ENCODE data around the gene DDX52. TPM values are rescaled to one million over a fixed set of nuclear protein-coding genes. Genes with fewer than 3 reads are reported as not detected.

Gene DDX52
- total RNA-seq, 2 experiments from 2014 or later = 28.2 to 28.6 TPM

DNA sequence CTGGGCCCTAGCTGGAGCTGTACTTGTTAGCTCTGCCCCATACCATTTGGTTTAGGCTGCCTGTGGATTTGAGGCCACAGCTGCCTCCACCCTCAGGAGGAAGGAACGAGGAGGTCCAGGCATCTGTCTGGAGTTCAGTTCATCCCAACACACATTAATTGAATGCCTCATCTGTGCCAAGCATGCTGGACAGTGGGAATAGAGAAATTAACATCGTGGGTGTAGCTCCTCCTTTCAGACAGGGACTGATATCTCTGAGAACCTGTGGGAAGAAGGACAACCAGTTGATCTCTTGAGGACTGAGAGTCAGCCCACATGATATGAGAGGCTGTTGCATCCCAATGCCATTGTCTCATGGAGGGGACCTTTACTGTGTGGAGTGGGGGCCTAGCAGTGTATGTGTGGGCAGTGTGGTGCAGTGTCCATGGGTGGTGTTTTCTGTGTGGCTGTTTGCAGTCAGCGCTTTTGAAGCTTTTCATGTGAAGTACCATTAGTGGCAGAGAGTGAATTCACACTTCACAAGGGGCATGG lies 29.4 kb upstream of the DDX52 start:
- Mint-ChIP-seq H3K4me1 (ENCODE audit: low read depth) (peaks cover 4% of the 10 kb centered on the region), H3K9me3 (ENCODE audit: insufficient read depth) (no peaks in the 10 kb centered on the region), H3K27me3 (ENCODE audit: low read depth) (peaks cover 8% of the 10 kb centered on the region), H3K36me3 (ENCODE audit: low read depth) (no peaks in the 10 kb centered on the region), H3K4me3 (no peak overlapping the region), H3K27ac (no peak overlapping the region)
- ATAC-seq = no peak
- ChIA-PET POLR2A (no interaction called here), CTCF (interaction anchor here (1.0 to 1.2 kb wide), 2 partner anchors 10 to 14 kb away, joined by 3 read pairs; no protein-coding TSS in a partner anchor)
- DNase-seq = no peak

DNA sequence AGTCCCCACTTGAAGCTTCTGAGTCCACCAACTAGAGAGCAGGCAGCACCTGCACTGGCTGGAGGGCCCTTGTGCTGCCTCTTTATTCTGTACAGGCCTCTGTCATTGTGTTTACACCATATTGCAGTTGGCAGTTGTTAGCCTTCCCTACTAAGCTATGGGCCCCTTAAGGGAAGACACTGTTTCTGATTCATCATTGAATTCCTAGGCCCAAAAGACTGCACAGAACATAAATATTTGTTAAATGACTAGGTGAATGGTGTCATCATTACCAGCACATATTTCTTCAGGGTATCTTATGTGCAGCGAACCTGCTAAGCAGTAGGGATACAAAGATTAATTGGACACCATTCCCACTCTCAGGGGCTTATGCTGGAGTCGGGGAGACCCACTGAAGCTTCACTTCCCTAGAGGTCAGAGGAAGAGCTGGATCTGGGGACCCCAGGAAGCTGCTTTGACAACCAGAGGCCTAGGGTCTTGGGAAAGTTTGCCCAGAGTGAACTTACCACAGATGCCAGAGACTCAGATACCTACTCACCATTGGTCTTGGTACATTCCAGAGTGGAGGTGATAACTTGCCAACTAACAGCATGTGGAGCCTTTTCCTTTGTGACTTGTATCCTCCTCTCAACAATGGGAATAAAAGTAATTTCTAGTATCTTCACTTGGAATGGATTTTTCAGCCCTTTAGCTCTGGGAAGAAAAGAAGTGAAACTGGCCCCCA lies 28.7 kb upstream of the DDX52 start:
- DNase-seq = no peak
- POLR2A ChIA-PET = no interaction called here
- H3K4me1 Mint-ChIP-seq (ENCODE audit: low read depth) = peaks cover 4% of the 10 kb centered on the region
- H3K27ac Mint-ChIP-seq = no peak overlapping the region
- ATAC-seq = no peak
- no peak overlapping the region for H3K4me3 Mint-ChIP-seq
- CTCF ChIA-PET = interaction anchor here (1.0 to 1.2 kb wide), 3 partner anchors 9 to 120 kb away, joined by 3 read pairs; no protein-coding TSS in a partner anchor
- no peaks in the 10 kb centered on the region for H3K36me3 Mint-ChIP-seq (ENCODE audit: low read depth)
- H3K27me3 Mint-ChIP-seq (ENCODE audit: low read depth) = peaks cover 8% of the 10 kb centered on the region
- H3K9me3 Mint-ChIP-seq (ENCODE audit: insufficient read depth) = no peaks in the 10 kb centered on the region

DNA sequence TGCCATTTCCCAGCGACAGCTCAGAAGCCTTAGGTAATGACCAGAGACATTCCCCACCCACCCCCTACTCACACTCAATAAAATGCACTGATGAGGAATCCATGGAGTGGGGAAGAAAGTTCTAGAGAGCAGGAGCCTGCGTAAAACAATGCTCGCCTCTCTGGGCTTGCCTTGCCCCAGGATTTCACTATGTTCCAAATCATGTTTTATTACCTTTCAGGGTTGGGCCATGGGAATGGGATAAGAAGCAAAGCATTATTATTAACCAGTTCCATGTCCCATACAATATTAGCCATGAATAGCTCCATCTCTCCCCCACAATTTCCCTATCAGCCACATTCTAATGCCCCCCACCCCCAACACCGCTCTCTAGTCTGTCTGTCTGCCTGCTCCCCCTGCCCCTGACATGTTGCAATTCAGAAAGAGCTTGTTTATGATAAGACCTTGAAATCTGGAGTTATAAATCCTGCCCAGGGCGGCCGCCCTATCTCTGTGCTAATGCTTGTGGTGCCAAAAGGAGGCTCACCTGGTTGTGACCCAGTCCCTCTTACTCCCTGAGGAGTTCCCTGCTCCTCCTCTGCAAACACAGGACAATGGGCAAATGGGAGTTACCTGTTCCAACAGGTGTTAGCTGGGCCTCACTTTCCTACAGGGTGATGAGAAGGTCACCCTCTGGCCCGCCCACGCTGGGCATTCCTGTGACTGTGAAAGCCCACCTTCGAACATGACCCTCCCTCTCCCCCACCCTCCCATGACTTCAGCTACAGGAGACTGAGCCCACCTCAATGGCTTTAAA lies 28.0 kb upstream of the DDX52 start:
- H3K4me3 Mint-ChIP-seq = no peak overlapping the region
- no peaks in the 10 kb centered on the region for H3K9me3 Mint-ChIP-seq (ENCODE audit: insufficient read depth)
- CTCF ChIA-PET = interaction anchor here (1.0 kb wide), 1 partner anchor 121 kb away, joined by 3 read pairs; no protein-coding TSS in a partner anchor
- H3K36me3 Mint-ChIP-seq (ENCODE audit: low read depth) = no peaks in the 10 kb centered on the region
- POLR2A ChIA-PET = no interaction called here
- H3K4me1 Mint-ChIP-seq (ENCODE audit: low read depth) = peaks cover 1% of the 10 kb centered on the region
- peaks cover under 1% of the 10 kb centered on the region for H3K27me3 Mint-ChIP-seq (ENCODE audit: low read depth)
- DNase-seq = no peak
- ATAC-seq = no peak
- H3K27ac Mint-ChIP-seq = no peak overlapping the region

DNA sequence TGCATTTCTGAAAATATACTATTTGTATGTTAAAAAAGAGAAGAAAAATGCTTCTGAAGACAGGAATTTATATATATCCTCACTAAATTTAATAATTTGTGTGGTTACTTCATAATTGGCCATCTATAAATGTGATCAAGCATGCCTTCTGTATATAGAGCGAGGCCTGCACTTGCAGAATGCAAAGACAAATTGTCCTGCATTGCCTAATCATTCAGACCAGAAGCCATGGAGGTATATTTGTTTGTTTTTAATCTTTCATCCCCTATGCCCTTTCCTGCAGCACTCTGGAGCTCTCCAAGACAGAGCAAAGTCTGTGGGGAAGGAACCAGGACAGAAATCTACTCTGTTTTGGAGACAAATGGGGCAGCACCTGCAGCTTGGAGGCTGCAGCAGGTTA lies 23.8 kb upstream of the DDX52 start:
- ChIA-PET CTCF (no interaction called here), POLR2A (no interaction called here)
- Mint-ChIP-seq H3K9me3 (ENCODE audit: insufficient read depth) (no peaks in the 10 kb centered on the region), H3K27me3 (ENCODE audit: low read depth) (no peaks in the 10 kb centered on the region), H3K4me3 (no peak overlapping the region), H3K27ac (no peak overlapping the region), H3K36me3 (ENCODE audit: low read depth) (no peaks in the 10 kb centered on the region), H3K4me1 (ENCODE audit: low read depth) (no peaks in the 10 kb centered on the region)
- no peak for ATAC-seq
- DNase-seq = no peak

DNA sequence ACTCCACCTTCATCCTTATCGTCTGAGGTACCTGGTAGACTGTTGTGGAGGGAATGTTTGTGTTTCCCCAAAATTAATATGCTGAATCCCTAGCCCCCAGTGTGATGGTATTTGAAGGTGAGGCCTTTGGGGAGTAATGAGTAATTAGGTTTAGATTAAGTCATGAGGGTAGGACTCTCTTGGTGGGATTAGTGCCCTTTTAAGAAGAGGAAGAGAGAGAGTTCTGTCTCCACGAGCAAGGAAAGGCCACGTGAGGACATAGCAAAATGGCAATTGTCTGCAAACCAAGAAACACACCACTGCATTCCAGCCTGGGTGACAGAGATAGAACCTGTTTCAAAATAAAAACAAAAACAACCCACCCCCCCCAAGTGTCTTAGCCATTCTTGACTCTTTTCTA lies 21.0 kb upstream of the DDX52 start:
- no peak for DNase-seq
- Mint-ChIP-seq H3K4me1 (ENCODE audit: low read depth) (no peaks in the 10 kb centered on the region), H3K36me3 (ENCODE audit: low read depth) (no peaks in the 10 kb centered on the region), H3K9me3 (ENCODE audit: insufficient read depth) (no peaks in the 10 kb centered on the region), H3K27me3 (ENCODE audit: low read depth) (peaks cover 4% of the 10 kb centered on the region), H3K27ac (no peak overlapping the region), H3K4me3 (no peak overlapping the region)
- ATAC-seq = no peak
- ChIA-PET POLR2A (no interaction called here), CTCF (no interaction called here)

DNA sequence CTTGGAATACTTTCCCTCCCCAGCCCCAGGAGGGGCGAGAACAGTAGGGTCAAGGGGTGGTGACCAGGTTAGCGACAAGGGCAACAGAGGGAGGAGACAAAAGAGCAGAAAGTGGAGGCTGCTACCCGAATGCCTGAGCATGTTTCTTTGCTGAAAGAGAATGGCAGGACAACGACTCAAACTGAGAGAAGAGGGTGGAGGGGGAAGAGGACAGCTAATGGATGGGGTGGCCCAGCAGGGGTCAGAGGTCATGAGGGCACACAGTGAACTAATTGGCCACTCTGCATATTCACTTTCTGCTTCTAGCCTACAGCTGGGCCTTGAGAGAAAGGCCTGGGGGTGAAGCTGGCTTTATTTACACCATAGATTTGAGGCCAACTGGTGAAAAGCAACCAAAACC lies 19.1 kb upstream of the DDX52 start:
- ChIA-PET POLR2A (no interaction called here), CTCF (interaction anchor here (0.8 to 1.3 kb wide), 3 partner anchors 10 to 53 kb away, joined by 3 to 6 read pairs (median 4); partner anchors contain the start of gene SYNRG)
- no peaks in the 10 kb centered on the region for H3K4me1 Mint-ChIP-seq (ENCODE audit: low read depth)
- peaks cover 4% of the 10 kb centered on the region for H3K27me3 Mint-ChIP-seq (ENCODE audit: low read depth)
- no peak for ATAC-seq
- no peaks in the 10 kb centered on the region for H3K9me3 Mint-ChIP-seq (ENCODE audit: insufficient read depth)
- H3K27ac Mint-ChIP-seq = no peak overlapping the region
- no peaks in the 10 kb centered on the region for H3K36me3 Mint-ChIP-seq (ENCODE audit: low read depth)
- DNase-seq = no peak
- no peak overlapping the region for H3K4me3 Mint-ChIP-seq

DNA sequence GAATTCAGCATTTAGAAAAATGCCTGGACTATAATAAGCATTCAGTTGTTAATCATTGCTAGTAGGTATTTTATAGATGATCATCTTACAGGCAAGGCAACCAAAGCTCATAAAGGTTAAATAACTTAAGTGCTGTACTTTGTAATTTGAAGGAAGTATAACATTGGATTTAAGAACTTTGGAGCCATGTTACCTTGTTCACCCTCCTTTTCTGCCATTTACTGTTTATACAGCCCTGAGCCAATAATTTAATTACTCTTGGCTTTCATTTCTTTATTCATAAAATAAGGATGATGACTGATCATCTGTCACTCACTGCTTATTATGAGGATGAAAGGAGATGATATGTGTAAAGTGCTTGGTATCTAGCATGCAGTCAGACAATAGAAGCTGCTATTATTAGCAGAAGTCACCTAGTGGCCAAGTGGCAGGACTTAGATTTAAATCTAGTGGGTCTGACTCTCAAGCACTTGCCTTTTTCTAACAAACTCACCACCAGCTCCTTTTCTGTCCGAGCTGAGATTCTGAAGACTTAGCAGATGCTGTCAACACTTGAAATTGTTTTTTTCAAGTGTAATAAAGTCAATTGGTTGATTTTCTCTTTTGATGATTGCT lies 18.3 kb upstream of the DDX52 start:
- H3K27ac Mint-ChIP-seq = no peak overlapping the region
- ATAC-seq (no peak), DNase-seq (no peak)
- no peak overlapping the region for H3K4me3 Mint-ChIP-seq
- no peaks in the 10 kb centered on the region for H3K36me3 Mint-ChIP-seq (ENCODE audit: low read depth)
- peaks cover 4% of the 10 kb centered on the region for H3K27me3 Mint-ChIP-seq (ENCODE audit: low read depth)
- POLR2A ChIA-PET = no interaction called here
- H3K9me3 Mint-ChIP-seq (ENCODE audit: insufficient read depth) = no peaks in the 10 kb centered on the region
- CTCF ChIA-PET = interaction anchor here (0.8 to 1.1 kb wide), 2 partner anchors 11 to 129 kb away, joined by 3 to 4 read pairs; no protein-coding TSS in a partner anchor
- no peaks in the 10 kb centered on the region for H3K4me1 Mint-ChIP-seq (ENCODE audit: low read depth)

DNA sequence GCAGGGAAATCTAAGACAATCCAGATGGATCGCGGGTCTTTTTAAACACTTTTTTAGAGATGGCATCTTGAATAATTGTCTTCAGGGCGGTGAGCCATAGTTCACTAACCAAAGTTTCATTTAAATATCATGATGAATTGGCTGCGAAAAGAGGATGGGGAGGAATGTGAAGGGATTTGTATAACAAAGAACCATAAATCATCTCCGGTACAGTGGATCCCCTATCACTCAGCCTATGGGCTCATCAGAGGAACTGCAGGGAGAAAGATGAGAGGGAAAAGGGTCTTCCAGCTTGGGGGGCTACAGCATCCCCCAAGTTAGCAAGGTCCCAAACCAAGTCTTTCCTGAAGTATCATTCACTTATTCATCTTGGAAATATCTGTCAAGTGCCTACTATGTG lies 16.7 kb upstream of the DDX52 start:
- no peak for ATAC-seq
- Mint-ChIP-seq H3K27me3 (ENCODE audit: low read depth) (peaks cover 4% of the 10 kb centered on the region), H3K4me1 (ENCODE audit: low read depth) (no peaks in the 10 kb centered on the region), H3K27ac (no peak overlapping the region), H3K9me3 (ENCODE audit: insufficient read depth) (no peaks in the 10 kb centered on the region), H3K4me3 (no peak overlapping the region), H3K36me3 (ENCODE audit: low read depth) (no peaks in the 10 kb centered on the region)
- ChIA-PET POLR2A (interaction anchor here (0.8 kb wide), 1 partner anchor 9 kb away, joined by 3 read pairs; no protein-coding TSS in a partner anchor), CTCF (interaction anchor here (1.0 to 1.3 kb wide), 3 partner anchors 9 to 124 kb away, joined by 3 read pairs; no protein-coding TSS in a partner anchor)
- DNase-seq = no peak

DNA sequence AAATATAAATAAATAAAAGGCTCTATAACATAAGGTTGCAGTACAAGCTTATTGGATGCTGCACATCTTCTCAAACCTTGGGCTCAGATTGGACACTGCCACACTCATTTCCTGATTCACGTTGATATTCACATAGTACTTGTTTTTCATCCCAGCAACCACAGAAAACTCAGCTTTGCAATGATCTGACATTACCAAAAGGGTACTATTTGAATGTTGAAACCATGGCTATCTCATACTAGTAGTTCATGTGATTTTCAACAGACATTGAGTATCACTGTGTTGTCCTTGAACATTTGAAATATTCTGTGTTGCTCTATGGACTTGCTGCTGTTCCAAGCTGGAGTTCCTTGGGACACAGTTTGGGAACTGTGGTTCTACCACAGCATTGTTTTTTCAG lies 14.0 kb upstream of the DDX52 start:
- H3K4me3 Mint-ChIP-seq = no peak overlapping the region
- POLR2A ChIA-PET = no interaction called here
- no peak overlapping the region for H3K27ac Mint-ChIP-seq
- no peaks in the 10 kb centered on the region for H3K9me3 Mint-ChIP-seq (ENCODE audit: insufficient read depth)
- DNase-seq (no peak), ATAC-seq (no peak)
- CTCF ChIA-PET = interaction anchor here (1.3 to 1.5 kb wide), 2 partner anchors 9 to 134 kb away, joined by 4 read pairs; no protein-coding TSS in a partner anchor
- H3K27me3 Mint-ChIP-seq (ENCODE audit: low read depth) = peaks cover 7% of the 10 kb centered on the region
- H3K36me3 Mint-ChIP-seq (ENCODE audit: low read depth) = no peaks in the 10 kb centered on the region
- no peaks in the 10 kb centered on the region for H3K4me1 Mint-ChIP-seq (ENCODE audit: low read depth)

DNA sequence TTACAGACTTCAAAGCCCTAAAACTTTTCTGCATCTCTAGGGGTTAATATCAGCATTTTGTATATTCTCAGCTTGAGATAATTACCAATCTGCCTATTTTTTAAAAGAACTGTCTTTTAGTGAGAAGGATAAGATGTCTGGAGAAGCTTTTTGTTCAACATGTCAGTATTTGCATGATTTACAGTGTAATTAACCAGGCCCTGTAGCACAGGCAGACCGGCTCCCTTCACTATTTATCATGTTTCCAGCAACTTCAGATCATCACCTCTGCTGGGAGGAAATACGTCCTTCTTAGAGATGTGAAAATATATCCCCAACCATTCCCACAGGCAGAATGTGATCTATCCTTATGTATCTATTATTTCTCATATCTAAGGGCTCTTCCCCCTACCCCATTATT lies 8.6 kb upstream of the DDX52 start:
- no peak for ATAC-seq
- no peaks in the 10 kb centered on the region for H3K9me3 Mint-ChIP-seq (ENCODE audit: insufficient read depth)
- POLR2A ChIA-PET = interaction anchor here (0.6 kb wide), 1 partner anchor 410 kb away, joined by 4 read pairs; no protein-coding TSS in a partner anchor
- no peaks in the 10 kb centered on the region for H3K36me3 Mint-ChIP-seq (ENCODE audit: low read depth)
- CTCF ChIA-PET = interaction anchor here (0.8 to 1.1 kb wide), 2 partner anchors 139 to 164 kb away, joined by 3 to 4 read pairs; no protein-coding TSS in a partner anchor
- no peak for DNase-seq
- H3K4me3 Mint-ChIP-seq = no peak overlapping the region
- no peaks in the 10 kb centered on the region for H3K4me1 Mint-ChIP-seq (ENCODE audit: low read depth)
- peaks cover 43% of the 10 kb centered on the region for H3K27me3 Mint-ChIP-seq (ENCODE audit: low read depth)
- no peak overlapping the region for H3K27ac Mint-ChIP-seq

DNA sequence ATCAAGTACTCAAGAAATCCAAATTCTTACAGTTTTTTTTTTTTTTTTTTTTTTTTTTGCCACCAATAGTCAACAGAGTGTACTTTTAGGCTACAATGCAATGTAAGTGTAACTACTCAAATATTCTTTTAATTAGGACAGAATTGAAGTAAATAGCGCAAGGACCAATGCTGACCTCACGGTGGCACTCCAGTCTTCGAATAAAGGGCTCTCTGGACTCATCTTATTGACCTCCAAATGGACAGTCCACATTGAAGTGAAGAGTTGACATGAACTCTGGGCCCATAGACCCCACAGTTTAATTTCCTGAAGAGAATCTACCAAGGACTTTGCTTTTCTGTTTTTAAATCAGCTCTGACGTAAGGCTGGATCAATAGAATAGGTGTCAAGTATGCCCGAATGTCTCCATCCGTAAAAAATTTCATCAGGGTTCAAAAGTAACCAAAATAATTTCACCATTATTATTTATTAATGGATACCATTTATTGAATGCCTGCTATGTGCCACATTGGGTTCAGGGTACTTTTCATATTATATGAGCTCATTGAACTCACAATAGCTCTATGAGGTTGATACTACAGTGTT lies 7.3 kb upstream of the DDX52 start:
- Mint-ChIP-seq H3K9me3 (ENCODE audit: insufficient read depth) (no peaks in the 10 kb centered on the region), H3K4me1 (ENCODE audit: low read depth) (no peaks in the 10 kb centered on the region), H3K36me3 (ENCODE audit: low read depth) (no peaks in the 10 kb centered on the region), H3K27me3 (ENCODE audit: low read depth) (peaks cover 55% of the 10 kb centered on the region), H3K4me3 (no peak overlapping the region), H3K27ac (no peak overlapping the region)
- no peak for DNase-seq
- no peak for ATAC-seq
- ChIA-PET POLR2A (interaction anchor here (1.1 kb wide), 1 partner anchor 192 kb away, joined by 3 read pairs; no protein-coding TSS in a partner anchor), CTCF (interaction anchor here (0.7 to 3.7 kb wide), 11 partner anchors 9 to 166 kb away, joined by 3 to 22 read pairs (median 4); no protein-coding TSS in a partner anchor)
